ENCODE data around the gene PODXL.

The PODXL gene

GRCh38 chr7:131557652-131558385 is 1.4 kb upstream of the PODXL start:
- H3K4me1 ChIP-seq (ENCODE audit: control insufficient read depth, insufficient read depth, low read length), result peaks cover 8% of the 10 kb centered on the region
- no peak overlapping the region for H3K4me3 ChIP-seq (ENCODE audit: low read depth, low read length)
- ChIA-PET POLR2A (no interaction called here), CTCF (interaction anchor here (0.5 to 1.8 kb wide), 5 partner anchors 9 to 95 kb away, joined by 3 to 7 read pairs (median 3); no protein-coding TSS in a partner anchor)
- H3K27ac ChIP-seq (ENCODE audit: extremely low read depth, low read depth, low read length), result no peak overlapping the region; the same call in 1 of the 2 replicates
- H3K9me3 ChIP-seq (ENCODE audit: control insufficient read depth, insufficient read depth, low read depth, low read length), result no peaks in the 10 kb centered on the region
- no peaks in the 10 kb centered on the region for H3K36me3 ChIP-seq (ENCODE audit: control insufficient read depth in 2 of 2, insufficient read depth in 1 of 2, low read length in 2 of 2)
- TF ChIP-seq ZNF658 (tag by site-specific recombination; IDR thresholded peaks at IDR 0.05), result no peak
- no peak for TF ChIP-seq ZNF335 (tag by site-specific recombination; conservative IDR thresholded peaks at IDR 0.05)
- no peak for TF ChIP-seq ZNF830 (tag by site-specific recombination; IDR thresholded peaks at IDR 0.05; ENCODE audit: low read depth)
- TF ChIP-seq ZNF488 (tag by site-specific recombination; IDR thresholded peaks at IDR 0.05), result no peak
- TF ChIP-seq, protein P1, sequence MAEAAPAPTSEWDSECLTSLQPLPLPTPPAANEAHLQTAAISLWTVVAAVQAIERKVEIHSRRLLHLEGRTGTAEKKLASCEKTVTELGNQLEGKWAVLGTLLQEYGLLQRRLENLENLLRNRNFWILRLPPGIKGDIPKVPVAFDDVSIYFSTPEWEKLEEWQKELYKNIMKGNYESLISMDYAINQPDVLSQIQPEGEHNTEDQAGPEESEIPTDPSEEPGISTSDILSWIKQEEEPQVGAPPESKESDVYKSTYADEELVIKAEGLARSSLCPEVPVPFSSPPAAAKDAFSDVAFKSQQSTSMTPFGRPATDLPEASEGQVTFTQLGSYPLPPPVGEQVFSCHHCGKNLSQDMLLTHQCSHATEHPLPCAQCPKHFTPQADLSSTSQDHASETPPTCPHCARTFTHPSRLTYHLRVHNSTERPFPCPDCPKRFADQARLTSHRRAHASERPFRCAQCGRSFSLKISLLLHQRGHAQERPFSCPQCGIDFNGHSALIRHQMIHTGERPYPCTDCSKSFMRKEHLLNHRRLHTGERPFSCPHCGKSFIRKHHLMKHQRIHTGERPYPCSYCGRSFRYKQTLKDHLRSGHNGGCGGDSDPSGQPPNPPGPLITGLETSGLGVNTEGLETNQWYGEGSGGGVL (tag by site-specific recombination; IDR thresholded peaks at IDR 0.05), result peak; percentile 61
- peak; percentile 91 for TF ChIP-seq EGR2 (tag by site-specific recombination; IDR thresholded peaks at IDR 0.05; ENCODE audit: low read depth)
- no peak for TF ChIP-seq ZIC2 (tag by site-specific recombination; IDR thresholded peaks at IDR 0.05)
- TF ChIP-seq, protein P2, sequence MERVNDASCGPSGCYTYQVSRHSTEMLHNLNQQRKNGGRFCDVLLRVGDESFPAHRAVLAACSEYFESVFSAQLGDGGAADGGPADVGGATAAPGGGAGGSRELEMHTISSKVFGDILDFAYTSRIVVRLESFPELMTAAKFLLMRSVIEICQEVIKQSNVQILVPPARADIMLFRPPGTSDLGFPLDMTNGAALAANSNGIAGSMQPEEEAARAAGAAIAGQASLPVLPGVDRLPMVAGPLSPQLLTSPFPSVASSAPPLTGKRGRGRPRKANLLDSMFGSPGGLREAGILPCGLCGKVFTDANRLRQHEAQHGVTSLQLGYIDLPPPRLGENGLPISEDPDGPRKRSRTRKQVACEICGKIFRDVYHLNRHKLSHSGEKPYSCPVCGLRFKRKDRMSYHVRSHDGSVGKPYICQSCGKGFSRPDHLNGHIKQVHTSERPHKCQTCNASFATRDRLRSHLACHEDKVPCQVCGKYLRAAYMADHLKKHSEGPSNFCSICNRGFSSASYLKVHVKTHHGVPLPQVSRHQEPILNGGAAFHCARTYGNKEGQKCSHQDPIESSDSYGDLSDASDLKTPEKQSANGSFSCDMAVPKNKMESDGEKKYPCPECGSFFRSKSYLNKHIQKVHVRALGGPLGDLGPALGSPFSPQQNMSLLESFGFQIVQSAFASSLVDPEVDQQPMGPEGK (tag by site-specific recombination; IDR thresholded peaks at IDR 0.05), result peak; percentile 18; the same call in 1 of the 2 replicates
- TF ChIP-seq ZNF747 (tag by site-specific recombination; IDR thresholded peaks at IDR 0.05), result no peak
- TF ChIP-seq CTCF (tag by site-specific recombination; IDR thresholded peaks at IDR 0.05), result no peak
- no peak for TF ChIP-seq ZNF549 (tag by site-specific recombination; IDR thresholded peaks at IDR 0.05)
- TF ChIP-seq ZFHX2 (tag by site-specific recombination; conservative IDR thresholded peaks at IDR 0.05), result peak; percentile 91
- TF ChIP-seq ZFP41 (tag by site-specific recombination; IDR thresholded peaks at IDR 0.05; ENCODE audit: borderline replicate concordance), result no peak
- peak; percentile 94 for TF ChIP-seq ZBTB20 (tag by site-specific recombination; IDR thresholded peaks at IDR 0.05)
- 0 out of 2 replicates have a peak, but pooled peaks have one; percentile 30 for TF ChIP-seq ZBTB48 (tag by site-specific recombination; IDR thresholded peaks at IDR 0.05)
- TF ChIP-seq ZBTB6 (tag by site-specific recombination; IDR thresholded peaks at IDR 0.05), result peak; percentile 86
- peak; percentile 30 for TF ChIP-seq SP2 (tag by site-specific recombination; IDR thresholded peaks at IDR 0.05)
- TF ChIP-seq ZNF214 (tag by site-specific recombination; IDR thresholded peaks at IDR 0.05; ENCODE audit: borderline replicate concordance), result no peak
- TF ChIP-seq ZBTB8A (tag by site-specific recombination; IDR thresholded peaks at IDR 0.05), result peak; percentile 42; the same call in 1 of the 2 replicates
- TF ChIP-seq, protein P3, sequence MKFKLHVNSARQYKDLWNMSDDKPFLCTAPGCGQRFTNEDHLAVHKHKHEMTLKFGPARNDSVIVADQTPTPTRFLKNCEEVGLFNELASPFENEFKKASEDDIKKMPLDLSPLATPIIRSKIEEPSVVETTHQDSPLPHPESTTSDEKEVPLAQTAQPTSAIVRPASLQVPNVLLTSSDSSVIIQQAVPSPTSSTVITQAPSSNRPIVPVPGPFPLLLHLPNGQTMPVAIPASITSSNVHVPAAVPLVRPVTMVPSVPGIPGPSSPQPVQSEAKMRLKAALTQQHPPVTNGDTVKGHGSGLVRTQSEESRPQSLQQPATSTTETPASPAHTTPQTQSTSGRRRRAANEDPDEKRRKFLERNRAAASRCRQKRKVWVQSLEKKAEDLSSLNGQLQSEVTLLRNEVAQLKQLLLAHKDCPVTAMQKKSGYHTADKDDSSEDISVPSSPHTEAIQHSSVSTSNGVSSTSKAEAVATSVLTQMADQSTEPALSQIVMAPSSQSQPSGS (tag by site-specific recombination; IDR thresholded peaks at IDR 0.05; ENCODE audit: low read depth), result no peak
- TF ChIP-seq GLIS1 (tag by site-specific recombination; IDR thresholded peaks at IDR 0.05), result peak; percentile 16; the same call in 1 of the 2 replicates
- TF ChIP-seq, protein P4, sequence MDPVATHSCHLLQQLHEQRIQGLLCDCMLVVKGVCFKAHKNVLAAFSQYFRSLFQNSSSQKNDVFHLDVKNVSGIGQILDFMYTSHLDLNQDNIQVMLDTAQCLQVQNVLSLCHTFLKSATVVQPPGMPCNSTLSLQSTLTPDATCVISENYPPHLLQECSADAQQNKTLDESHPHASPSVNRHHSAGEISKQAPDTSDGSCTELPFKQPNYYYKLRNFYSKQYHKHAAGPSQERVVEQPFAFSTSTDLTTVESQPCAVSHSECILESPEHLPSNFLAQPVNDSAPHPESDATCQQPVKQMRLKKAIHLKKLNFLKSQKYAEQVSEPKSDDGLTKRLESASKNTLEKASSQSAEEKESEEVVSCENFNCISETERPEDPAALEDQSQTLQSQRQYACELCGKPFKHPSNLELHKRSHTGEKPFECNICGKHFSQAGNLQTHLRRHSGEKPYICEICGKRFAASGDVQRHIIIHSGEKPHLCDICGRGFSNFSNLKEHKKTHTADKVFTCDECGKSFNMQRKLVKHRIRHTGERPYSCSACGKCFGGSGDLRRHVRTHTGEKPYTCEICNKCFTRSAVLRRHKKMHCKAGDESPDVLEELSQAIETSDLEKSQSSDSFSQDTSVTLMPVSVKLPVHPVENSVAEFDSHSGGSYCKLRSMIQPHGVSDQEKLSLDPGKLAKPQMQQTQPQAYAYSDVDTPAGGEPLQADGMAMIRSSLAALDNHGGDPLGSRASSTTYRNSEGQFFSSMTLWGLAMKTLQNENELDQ (tag by site-specific recombination; IDR thresholded peaks at IDR 0.05; ENCODE audit: low read depth), result no peak
